ENCODE measurements around the gene TMEM33.

DNA sequence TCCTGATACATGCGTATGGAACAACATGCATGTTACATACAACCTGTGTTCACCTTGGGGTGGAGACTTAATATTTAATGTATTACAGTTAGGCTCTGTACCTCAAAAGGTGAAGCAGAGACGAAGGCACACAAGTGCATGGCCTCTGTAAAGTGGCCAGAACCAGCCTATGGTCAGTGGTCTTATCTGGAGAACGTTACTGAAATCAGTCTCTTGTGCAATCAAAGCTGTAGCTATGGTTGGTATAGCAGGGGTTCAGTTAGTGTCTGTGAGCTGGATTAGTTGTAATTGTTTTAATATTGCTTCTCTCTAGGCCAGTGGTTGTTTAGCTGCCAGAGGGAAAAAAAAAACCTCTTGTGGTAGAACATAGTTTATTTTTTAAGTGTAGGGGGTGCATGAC is 2.2 kb upstream of the TMEM33 start:
- TF ChIP-seq, protein P1, sequence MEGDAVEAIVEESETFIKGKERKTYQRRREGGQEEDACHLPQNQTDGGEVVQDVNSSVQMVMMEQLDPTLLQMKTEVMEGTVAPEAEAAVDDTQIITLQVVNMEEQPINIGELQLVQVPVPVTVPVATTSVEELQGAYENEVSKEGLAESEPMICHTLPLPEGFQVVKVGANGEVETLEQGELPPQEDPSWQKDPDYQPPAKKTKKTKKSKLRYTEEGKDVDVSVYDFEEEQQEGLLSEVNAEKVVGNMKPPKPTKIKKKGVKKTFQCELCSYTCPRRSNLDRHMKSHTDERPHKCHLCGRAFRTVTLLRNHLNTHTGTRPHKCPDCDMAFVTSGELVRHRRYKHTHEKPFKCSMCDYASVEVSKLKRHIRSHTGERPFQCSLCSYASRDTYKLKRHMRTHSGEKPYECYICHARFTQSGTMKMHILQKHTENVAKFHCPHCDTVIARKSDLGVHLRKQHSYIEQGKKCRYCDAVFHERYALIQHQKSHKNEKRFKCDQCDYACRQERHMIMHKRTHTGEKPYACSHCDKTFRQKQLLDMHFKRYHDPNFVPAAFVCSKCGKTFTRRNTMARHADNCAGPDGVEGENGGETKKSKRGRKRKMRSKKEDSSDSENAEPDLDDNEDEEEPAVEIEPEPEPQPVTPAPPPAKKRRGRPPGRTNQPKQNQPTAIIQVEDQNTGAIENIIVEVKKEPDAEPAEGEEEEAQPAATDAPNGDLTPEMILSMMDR (IDR thresholded peaks at IDR 0.05), result no peak
- TF ChIP-seq POLR2AphosphoS5 (IDR thresholded peaks at IDR 0.05) (no peak), POLR2A (IDR thresholded peaks at IDR 0.05) (no peak)
